PFSK-1 (cell line): ENCODE data around the gene VEGFC.

Experiments used
- FOXP2 ChIP-seq: optimal IDR thresholded peaks from 2 replicates; pipeline ENCODE3; 2011; ENCODE audit warnings: borderline replicate concordance, control low read depth, inconsistent platforms; ENCODE audit not compliant: insufficient read depth; ENCODE audit errors: extremely low read length, extremely low read depth
- POLR2AphosphoS5 ChIP-seq: IDR thresholded peaks from 2 replicates; pipeline ENCODE4 v1.6.1; 2012; ENCODE audit warnings: low read depth, mild to moderate bottlenecking, control low read depth, low read length, moderate library complexity
- SIN3A ChIP-seq: IDR thresholded peaks from 2 replicates; pipeline ENCODE4 v1.6.1; 2012; ENCODE audit warnings: mild to moderate bottlenecking, low read length, moderate library complexity, borderline replicate concordance; ENCODE audit not compliant: insufficient read depth
- TAF1 ChIP-seq: IDR thresholded peaks from 2 replicates; pipeline ENCODE4 v1.6.1; 2012; ENCODE audit warnings: low read length, control low read depth, borderline replicate concordance; ENCODE audit not compliant: insufficient read depth
- TF ChIP-seq, protein P1 (sequence below), 2 experiments: IDR thresholded peaks; 2 replicates each; pipeline versions ENCODE4 v1.6.1 to v1.8.0; 2011 to 2012; ENCODE audit warnings: low read depth in 2 of 2, low read length in 2 of 2, control low read depth in 1 of 2, inconsistent platforms in 1 of 2, mild to moderate bottlenecking in 1 of 2, moderate library complexity in 1 of 2; ENCODE audit not compliant: insufficient read depth in 1 of 2

VEGFC gene

GRCh38 chr4:176793060-176793605 lies 411 bp upstream of the VEGFC start:
- TF ChIP-seq POLR2AphosphoS5 (no peak), SIN3A (no peak), TAF1 (no peak), FOXP2 (no peak)
- TF ChIP-seq, protein P1, sequence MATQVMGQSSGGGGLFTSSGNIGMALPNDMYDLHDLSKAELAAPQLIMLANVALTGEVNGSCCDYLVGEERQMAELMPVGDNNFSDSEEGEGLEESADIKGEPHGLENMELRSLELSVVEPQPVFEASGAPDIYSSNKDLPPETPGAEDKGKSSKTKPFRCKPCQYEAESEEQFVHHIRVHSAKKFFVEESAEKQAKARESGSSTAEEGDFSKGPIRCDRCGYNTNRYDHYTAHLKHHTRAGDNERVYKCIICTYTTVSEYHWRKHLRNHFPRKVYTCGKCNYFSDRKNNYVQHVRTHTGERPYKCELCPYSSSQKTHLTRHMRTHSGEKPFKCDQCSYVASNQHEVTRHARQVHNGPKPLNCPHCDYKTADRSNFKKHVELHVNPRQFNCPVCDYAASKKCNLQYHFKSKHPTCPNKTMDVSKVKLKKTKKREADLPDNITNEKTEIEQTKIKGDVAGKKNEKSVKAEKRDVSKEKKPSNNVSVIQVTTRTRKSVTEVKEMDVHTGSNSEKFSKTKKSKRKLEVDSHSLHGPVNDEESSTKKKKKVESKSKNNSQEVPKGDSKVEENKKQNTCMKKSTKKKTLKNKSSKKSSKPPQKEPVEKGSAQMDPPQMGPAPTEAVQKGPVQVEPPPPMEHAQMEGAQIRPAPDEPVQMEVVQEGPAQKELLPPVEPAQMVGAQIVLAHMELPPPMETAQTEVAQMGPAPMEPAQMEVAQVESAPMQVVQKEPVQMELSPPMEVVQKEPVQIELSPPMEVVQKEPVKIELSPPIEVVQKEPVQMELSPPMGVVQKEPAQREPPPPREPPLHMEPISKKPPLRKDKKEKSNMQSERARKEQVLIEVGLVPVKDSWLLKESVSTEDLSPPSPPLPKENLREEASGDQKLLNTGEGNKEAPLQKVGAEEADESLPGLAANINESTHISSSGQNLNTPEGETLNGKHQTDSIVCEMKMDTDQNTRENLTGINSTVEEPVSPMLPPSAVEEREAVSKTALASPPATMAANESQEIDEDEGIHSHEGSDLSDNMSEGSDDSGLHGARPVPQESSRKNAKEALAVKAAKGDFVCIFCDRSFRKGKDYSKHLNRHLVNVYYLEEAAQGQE (IDR thresholded peaks at IDR 0.05; ENCODE audit: insufficient read depth in 1 of 2, low read depth in 2 of 2, low read length in 2 of 2), result no peak

- TF ChIP-seq TAF1 (no peak), SIN3A (peak; percentile 17; the same call in 1 of the 2 replicates)
Observed at GRCh38 chr4:176791591-176792325, 964 bp downstream of the VEGFC start.

DNA sequence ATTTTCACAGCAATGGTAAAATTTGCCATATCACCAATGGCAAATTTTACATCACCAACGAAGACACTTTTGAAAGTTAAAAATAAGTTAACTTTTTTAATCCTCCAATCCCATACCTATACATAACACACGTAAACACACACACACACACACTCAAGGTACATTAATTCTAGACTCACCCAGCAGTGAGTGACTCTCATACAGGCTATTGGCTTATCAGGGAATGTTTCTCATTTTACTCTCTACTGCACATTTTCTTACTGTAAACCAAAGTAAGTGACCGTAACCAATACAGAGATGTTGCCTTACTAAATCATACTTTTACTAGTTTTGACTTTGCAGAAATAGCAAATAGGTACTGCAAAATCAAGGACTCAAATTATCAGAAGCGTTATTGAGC lies 2.3 kb downstream of the VEGFC start:
- TF ChIP-seq TAF1, result no peak
- no peak for TF ChIP-seq SIN3A
- TF ChIP-seq POLR2AphosphoS5, result 0 out of 2 replicates have a peak, but pooled peaks have one; percentile 1
- TF ChIP-seq FOXP2, result no peak
- TF ChIP-seq, protein P1 (IDR thresholded peaks at IDR 0.05; ENCODE audit: insufficient read depth in 1 of 2, low read depth in 2 of 2, low read length in 2 of 2), result no peak

- TF ChIP-seq FOXP2 (peak; percentile 14), TAF1 (peak; percentile 38; the same call in 1 of the 2 replicates), POLR2AphosphoS5 (no peak), SIN3A (peak; percentile 85; the same call in 1 of the 2 replicates)
- TF ChIP-seq, protein P1 (IDR thresholded peaks at IDR 0.05; ENCODE audit: insufficient read depth in 1 of 2, low read depth in 2 of 2, low read length in 2 of 2), result no peak
Observed at GRCh38 chr4:176789955-176790354, 2.8 kb downstream of the VEGFC start.

- TF ChIP-seq TAF1, result no peak
- TF ChIP-seq, protein P1 (IDR thresholded peaks at IDR 0.05; ENCODE audit: insufficient read depth in 1 of 2, low read depth in 2 of 2, low read length in 2 of 2), result no peak
- TF ChIP-seq POLR2AphosphoS5, result 0 out of 2 replicates have a peak, but pooled peaks have one; percentile 2
- TF ChIP-seq SIN3A, result no peak; the same call in 1 of the 2 replicates
- TF ChIP-seq FOXP2, result no peak
Observed at GRCh38 chr4:176788971-176789370, 3.8 kb downstream of the VEGFC start.
